ENCODE results near the gene GCNT3.

The GCNT3 gene

GRCh38 chr15:59594991-59595390, 16.6 kb upstream of the GCNT3 start:
- no peak for DNase-seq (ENCODE audit: low spot score)
- POLR2A ChIA-PET (ENCODE audit: low non-redundant PET), result no interaction called here
- H3K27ac ChIP-seq, result no peak overlapping the region
- TF ChIP-seq CTCF (conservative IDR thresholded peaks at IDR 0.05; ENCODE audit: low read depth), result no peak
- CTCF ChIA-PET, result interaction anchor here (0.6 to 2.3 kb wide), 2 partner anchors 29 to 62 kb away, joined by 3 to 11 read pairs; no protein-coding TSS in a partner anchor

- TF ChIP-seq CTCF (conservative IDR thresholded peaks at IDR 0.05; ENCODE audit: low read depth), result no peak
- no peak overlapping the region for H3K27ac ChIP-seq
- ChIA-PET POLR2A (ENCODE audit: low non-redundant PET) (no interaction called here), CTCF (interaction anchor here (0.6 to 2.3 kb wide), 2 partner anchors 63 to 1006 kb away, joined by 4 to 11 read pairs; no protein-coding TSS in a partner anchor)
- DNase-seq (ENCODE audit: low spot score), result no peak
These were observed 16.1 kb upstream of the GCNT3 start for GRCh38 chr15:59595434-59595915.

- POLR2A ChIA-PET (ENCODE audit: low non-redundant PET), result no interaction called here
- no peak for TF ChIP-seq CTCF (conservative IDR thresholded peaks at IDR 0.05; ENCODE audit: low read depth)
- no peak for DNase-seq (ENCODE audit: low spot score)
- no peak overlapping the region for H3K27ac ChIP-seq
- CTCF ChIA-PET, result interaction anchor here (0.6 kb wide), 2 partner anchors 21 to 265 kb away, joined by 3 read pairs; no protein-coding TSS in a partner anchor
These were observed 14.9 kb upstream of the GCNT3 start for GRCh38 chr15:59596640-59597039.

GRCh38 chr15:59598461-59598860, 13.1 kb upstream of the GCNT3 start:
- no peak for TF ChIP-seq CTCF (conservative IDR thresholded peaks at IDR 0.05; ENCODE audit: low read depth)
- CTCF ChIA-PET, result interaction anchor here (0.5 to 0.7 kb wide), 3 partner anchors 9 to 35 kb away, joined by 3 to 5 read pairs (median 4); no protein-coding TSS in a partner anchor
- POLR2A ChIA-PET (ENCODE audit: low non-redundant PET), result no interaction called here
- DNase-seq (ENCODE audit: low spot score), result no peak
- no peak overlapping the region for H3K27ac ChIP-seq

- TF ChIP-seq CTCF (conservative IDR thresholded peaks at IDR 0.05; ENCODE audit: low read depth), result no peak
- CTCF ChIA-PET, result no interaction called here
- H3K27ac ChIP-seq, result no peak overlapping the region
- no peak for DNase-seq (ENCODE audit: low spot score)
- POLR2A ChIA-PET (ENCODE audit: low non-redundant PET), result no interaction called here
These were observed 5.6 kb upstream of the GCNT3 start for GRCh38 chr15:59605994-59606393.

GRCh38 chr15:59609730-59610712, 1.6 kb upstream of the GCNT3 start:
- CTCF ChIA-PET, result no interaction called here
- DNase-seq (ENCODE audit: low spot score), result no peak
- no peak for TF ChIP-seq CTCF (conservative IDR thresholded peaks at IDR 0.05; ENCODE audit: low read depth)
- H3K27ac ChIP-seq, result no peak overlapping the region
- POLR2A ChIA-PET (ENCODE audit: low non-redundant PET), result no interaction called here
